Bone marrow (tissue), 2 donors: ENCODE measurements around the gene TPSD1.

Experiments
- DNase-seq, 2 donors: peaks; one replicate each; lab custom pipeline; 2025; lab: John Stamatoyannopoulos, UW

TPSD1 gene

DNA sequence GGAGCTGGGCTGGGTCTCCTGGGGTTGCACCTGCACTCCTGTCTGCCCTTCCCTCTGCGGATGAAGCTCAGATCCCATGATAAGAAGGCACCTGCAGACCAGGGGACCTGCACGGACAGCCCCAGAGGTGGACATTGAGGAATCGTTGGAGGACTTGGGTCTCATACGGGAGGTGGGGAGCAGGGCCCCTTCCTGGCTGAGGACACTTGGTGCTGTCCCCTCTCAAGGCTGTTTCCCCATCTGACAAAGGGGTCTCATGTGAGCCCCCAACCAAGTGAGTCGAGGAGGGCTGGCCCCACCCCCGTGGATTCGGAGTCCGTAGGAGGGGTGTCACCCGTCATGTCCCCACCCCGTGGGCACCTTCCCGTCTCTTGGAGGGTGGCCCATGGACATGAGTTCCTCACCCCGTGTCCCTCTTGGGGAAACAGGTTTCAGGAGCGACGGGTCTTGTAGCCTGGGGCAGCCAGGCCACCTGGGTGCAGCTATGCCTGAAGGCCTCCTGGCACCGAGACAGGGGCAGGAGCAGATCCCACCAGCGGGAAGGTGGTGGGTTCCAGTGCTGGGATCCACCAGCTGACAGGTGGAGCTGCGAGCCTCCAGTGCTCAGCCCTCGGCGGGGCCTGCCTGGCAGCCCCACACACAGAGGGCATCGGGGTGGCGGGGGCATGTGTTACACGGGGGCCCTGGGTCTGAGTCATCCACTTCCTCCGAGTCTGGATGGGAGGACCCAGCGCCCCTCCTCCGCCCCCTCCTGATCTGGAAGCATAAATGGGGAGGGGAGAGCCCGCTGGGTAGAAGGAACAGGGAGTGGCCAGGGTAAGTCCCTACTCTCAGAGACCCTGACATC, at the start of gene TPSD1:
Gene TPSD1 (plus strand): TSS at position 794 of the 847 bp plus-strand sequence. CDS start 212 bp downstream, outside the sequence.
- peak in 1 of 2 donors; percentile 79 for DNase-seq

- DNase-seq, result no peak
Observed at GRCh38 chr16:1206326-1206725, 49.5 kb upstream of the TPSD1 start.

DNA sequence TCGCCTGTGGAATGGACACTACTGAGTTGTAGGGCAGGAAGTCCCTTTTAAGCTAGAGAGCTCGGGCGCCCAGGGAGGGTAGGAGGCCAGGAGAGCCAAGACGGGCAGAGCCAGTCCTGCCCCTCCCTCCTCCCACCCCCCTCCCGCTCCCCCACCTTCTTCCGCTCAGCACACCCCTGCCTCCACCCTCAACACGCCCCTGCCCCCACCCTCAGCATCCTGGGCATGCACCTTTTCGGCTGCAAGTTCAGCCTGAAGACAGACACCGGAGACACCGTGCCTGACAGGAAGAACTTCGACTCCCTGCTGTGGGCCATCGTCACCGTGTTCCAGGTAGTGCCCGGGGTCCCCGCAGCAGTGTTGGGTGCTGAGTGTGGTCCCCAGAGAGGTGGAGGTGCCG, 49.1 kb upstream of the TPSD1 start:
- no peak for DNase-seq

DNA sequence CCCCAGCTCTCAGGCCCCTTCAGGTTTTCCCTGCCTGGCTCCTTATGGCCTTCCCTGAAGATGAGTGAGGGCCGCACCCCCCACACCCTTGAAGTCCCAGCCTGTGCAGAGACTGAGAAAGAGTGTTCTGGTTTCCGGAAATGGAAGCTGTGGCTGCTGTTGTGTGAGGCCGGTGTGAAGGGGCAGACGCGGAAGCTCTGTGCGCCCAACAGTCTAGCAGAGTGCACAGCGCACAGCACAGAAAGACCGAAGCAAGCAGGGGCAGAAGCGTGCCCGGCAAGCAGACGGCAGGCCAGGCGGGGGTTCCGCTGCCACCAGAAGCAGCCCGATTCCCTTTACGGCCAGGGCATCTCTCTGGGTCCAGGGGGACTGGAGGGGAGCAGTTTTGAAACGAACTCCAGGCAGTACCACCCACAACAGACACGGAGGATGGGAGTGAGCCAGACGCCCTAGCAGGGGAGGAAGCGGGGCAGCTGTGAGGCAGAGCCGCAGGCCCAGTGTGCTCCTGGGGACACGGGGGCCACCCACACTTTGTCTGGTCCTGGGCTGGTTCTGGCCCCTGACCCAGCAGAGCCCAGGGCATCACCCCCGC, 47.5 kb upstream of the TPSD1 start:
- DNase-seq, result no peak

- DNase-seq, result no peak
Observed at GRCh38 chr16:1209081-1209480, 46.8 kb upstream of the TPSD1 start.

- no peak for DNase-seq
Observed at GRCh38 chr16:1210461-1210860, 45.4 kb upstream of the TPSD1 start.

DNA sequence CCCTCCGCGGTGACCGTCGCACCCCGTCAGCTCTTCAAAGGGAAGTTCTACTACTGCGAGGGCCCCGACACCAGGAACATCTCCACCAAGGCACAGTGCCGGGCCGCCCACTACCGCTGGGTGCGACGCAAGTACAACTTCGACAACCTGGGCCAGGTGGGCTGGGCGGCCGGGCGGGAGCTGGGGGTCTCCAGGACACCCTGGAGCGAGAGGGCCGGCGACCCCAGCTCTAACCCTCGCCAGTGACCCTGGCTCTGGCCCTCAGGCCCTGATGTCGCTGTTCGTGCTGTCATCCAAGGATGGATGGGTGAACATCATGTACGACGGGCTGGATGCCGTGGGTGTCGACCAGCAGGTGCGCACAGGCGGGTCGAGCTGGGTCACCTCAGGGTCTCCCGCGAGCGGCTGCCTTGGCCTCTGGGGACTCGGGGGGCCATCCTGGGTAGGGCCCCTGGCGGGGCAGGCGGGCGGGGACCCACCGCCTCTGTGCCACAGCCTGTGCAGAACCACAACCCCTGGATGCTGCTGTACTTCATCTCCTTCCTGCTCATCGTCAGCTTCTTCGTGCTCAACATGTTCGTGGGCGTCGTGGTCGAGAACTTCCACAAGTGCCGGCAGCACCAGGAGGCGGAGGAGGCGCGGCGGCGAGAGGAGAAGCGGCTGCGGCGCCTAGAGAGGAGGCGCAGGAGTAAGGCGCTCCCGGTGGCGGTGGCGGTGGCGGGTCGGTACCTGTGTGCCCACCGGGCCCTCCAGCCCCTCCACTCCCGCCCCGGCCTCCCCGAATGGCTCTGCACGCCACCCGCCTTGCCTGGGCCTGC, 44.2 kb upstream of the TPSD1 start:
- no peak for DNase-seq

DNA sequence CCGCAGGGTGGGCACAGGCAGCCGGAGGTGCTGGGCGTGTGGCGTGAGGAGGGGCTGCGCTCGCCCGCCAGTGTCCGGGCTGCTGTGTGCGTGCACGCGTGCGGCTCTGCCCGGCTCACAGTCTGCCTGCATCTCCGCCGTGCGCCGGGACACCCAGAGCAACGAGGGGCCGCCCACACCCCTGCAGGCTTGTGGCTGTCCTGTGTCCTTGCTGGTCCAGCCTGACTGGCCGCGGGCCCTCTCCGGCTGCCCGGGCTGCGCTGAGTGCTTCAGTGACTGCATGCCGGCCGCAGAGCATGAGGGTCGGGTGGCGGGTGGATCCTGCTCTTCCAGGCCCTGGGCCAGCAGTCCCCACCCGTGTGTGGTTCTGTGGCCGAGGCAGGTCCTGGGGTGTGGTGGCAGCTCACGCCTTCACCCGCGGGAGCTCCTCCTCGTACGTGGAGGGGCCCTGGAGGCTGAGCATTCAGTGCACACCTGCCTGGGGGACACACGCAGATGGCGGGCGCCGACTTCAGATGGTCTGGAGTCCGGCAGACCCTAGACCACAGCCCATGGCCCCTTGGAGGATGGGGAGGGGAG, 43.2 kb upstream of the TPSD1 start:
- no peak for DNase-seq

- DNase-seq, result no peak
Observed at GRCh38 chr16:1213231-1213630, 42.6 kb upstream of the TPSD1 start.

DNA sequence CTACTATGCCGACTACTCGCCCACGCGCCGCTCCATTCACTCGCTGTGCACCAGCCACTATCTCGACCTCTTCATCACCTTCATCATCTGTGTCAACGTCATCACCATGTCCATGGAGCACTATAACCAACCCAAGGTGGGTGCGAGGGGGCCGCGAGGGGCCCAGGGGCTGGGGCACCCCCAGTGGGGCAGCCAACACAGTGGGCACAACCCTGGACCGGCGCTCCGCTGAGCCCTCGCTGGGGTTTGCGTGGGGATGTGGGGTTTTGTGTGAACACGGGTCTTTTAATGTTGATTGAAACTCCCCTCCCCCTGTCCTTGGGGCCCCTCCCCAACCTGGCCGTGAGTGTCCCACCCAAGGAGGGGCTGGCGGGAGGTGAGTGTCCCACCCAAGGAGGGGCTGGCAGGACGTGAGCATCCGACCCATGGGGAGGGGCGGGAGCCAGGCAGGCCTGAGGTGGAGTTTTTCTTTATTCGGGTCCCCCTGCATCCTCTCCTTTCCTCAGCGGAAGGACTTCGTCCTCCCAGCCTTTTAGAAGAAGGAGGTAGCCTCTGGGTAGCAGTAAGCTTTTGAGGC, 42.0 kb upstream of the TPSD1 start:
- no peak for DNase-seq

DNA sequence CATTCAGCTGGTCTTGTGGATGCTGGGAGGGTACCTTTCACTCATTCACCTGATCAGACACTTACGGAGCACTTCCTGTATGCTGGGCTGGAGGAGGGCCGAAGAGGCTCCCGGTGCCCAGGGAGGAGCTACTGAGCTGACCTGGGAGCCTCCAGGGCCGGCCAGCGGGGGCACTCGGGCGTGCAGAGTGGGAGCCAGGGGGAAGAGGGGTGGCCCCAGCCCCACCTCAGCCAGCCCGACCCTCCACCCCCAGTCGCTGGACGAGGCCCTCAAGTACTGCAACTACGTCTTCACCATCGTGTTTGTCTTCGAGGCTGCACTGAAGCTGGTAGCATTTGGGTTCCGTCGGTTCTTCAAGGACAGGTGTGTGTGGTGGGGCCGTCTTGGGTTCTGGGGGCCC, 41.1 kb upstream of the TPSD1 start:
- DNase-seq, result no peak

GRCh38 chr16:1215574-1216295, 40.1 kb upstream of the TPSD1 start:
- DNase-seq, result no peak

DNA sequence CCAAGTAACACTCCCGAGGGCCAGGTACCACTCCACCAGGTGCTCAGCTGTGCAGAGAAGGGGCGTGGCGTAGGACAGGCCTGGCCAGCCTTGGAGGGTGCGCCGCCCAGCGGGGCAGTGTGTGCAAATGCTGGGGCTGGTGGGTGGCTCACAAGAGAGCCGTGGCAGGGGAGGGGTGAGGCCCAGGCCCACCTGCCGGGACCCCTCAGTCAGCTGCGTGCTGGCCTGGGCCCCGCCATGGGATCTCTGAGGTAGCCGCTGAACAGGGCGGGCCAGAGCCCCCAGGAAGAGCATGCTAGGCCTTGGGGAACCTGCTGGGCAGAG, 39.6 kb upstream of the TPSD1 start:
- no peak for DNase-seq

DNA sequence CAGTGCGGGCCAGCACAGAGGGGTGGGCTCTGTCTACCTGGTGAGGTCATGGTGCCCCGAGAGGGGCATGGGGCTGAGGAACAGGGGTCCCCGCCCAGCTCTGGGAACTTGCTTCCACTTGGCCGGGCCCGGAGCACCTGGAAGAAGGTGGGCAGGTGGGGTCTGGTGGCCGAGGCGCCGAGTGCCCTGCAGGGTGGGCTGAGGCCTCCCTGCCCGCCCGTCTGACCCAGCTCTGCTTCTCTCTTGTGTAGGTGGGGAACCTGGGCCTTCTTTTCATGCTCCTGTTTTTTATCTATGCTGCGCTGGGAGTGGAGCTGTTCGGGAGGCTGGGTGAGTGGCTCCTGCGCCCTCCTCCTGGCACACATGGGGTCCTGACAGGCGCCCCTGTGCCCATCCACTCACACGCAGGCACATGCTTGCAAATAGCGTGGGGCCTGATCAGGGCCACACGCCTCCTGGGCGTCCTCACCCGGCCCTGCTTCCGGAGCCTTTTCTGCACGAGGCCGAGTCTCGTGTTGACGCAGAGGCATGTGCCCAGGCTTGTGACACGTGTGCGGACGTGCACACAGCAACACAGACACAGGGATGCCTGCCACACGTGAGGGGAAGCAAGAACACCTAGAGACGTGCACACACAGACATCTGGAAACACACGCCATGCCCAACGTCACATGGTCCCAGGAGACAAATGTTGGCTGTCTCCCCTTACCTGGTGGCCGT, 39.0 kb upstream of the TPSD1 start:
- no peak for DNase-seq

DNA sequence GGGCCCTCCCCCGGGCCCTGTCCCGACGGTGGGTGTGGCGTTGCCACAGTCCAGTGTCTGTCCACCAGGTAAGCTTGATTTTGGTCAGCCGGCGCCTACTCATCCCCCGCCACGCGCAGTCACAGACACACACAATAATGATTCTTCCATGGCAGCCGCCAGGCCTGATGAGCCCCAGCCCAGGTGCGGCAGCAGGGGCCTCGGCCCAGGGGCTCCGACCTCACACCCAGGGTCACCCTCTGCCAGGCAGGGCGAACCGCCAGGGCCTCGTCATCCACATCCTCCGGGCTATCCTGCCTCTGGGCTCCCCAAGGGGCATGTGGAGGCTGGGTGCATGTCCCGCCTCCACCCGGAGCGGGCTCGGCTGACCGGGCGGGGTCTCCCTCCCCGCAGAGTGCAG, 38.3 kb upstream of the TPSD1 start:
- no peak for DNase-seq

DNA sequence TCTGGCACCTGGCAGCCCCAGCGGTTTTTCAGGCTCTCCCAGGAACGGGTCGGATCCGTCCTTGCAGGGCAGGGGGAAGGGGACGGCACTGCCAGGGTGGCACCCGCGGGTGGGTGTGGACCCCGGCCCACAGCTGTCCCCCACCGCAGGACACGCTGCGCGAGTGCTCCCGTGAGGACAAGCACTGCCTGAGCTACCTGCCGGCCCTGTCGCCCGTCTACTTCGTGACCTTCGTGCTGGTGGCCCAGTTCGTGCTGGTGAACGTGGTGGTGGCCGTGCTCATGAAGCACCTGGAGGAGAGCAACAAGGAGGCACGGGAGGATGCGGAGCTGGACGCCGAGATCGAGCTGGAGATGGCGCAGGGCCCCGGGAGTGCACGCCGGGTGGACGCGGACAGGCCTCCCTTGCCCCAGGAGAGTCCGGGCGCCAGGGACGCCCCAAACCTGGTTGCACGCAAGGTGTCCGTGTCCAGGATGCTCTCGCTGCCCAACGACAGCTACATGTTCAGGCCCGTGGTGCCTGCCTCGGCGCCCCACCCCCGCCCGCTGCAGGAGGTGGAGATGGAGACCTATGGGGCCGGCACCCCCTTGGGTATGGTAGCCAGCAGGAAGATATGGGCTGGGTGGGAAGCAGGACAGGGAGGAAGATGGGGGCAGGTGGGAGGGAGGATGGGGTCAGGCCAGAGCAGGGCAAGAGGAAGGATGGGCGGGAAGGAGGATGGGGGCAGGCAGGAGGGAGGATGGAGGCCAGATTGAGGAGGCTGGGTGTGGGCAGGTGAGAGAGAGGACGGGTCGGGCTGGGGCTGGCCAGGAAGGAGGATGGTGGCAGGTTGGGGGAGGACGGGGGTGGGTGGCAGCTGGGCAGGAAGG, 37.6 kb upstream of the TPSD1 start:
- DNase-seq, result no peak

- no peak for DNase-seq
Observed at GRCh38 chr16:1218930-1219611, 36.8 kb upstream of the TPSD1 start.

DNA sequence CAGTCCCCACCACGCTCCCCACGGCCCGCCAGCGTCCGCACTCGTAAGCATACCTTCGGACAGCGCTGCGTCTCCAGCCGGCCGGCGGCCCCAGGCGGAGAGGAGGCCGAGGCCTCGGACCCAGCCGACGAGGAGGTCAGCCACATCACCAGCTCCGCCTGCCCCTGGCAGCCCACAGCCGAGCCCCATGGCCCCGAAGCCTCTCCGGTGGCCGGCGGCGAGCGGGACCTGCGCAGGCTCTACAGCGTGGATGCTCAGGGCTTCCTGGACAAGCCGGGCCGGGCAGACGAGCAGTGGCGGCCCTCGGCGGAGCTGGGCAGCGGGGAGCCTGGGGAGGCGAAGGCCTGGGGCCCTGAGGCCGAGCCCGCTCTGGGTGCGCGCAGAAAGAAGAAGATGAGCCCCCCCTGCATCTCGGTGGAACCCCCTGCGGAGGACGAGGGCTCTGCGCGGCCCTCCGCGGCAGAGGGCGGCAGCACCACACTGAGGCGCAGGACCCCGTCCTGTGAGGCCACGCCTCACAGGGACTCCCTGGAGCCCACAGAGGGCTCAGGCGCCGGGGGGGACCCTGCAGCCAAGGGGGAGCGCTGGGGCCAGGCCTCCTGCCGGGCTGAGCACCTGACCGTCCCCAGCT, 35.7 kb upstream of the TPSD1 start:
- DNase-seq, result no peak
